Keratinocyte (primary cell): ENCODE results near the gene EGFR. TPM values are rescaled to one million over a fixed set of nuclear protein-coding genes. Genes with fewer than 3 reads are reported as not detected.

Source experiments
- DNase-seq: peaks from one replicate; pipeline ENCODE4 v3.0.0-alpha.2; 2011; ENCODE audit warnings: low read depth, missing footprints, low spot score
- FAIRE-seq: peaks from 2 replicates; lab custom pipeline; 2011; peaks lifted over from hg19 to GRCh38; lab: Jason Lieb, UNC
- H2AFZ ChIP-seq: 2 replicates; pipeline ENCODE4 v1.6.0; 2012; ENCODE audit warnings: low read length, control low read depth, inconsistent platforms; ENCODE audit not compliant: control insufficient read depth
- H3K27ac ChIP-seq: 2 replicates; pipeline ENCODE4 v1.5.1; 2011; ENCODE audit warnings: low read length; ENCODE audit not compliant: control insufficient read depth, insufficient read depth
- H3K27me3 ChIP-seq: 3 replicates; pipeline ENCODE4 v1.6.0; 2011; ENCODE audit warnings: low read length; ENCODE audit not compliant: control insufficient read depth, insufficient read depth; ENCODE audit errors: extremely low read depth
- H3K36me3 ChIP-seq, 2 experiments: 2 replicates in 1 of 2; 3 replicates in 1 of 2; pipeline ENCODE4 v1.5.1; 2011; ENCODE audit warnings: low read length in 2 of 2, mild to moderate bottlenecking in 1 of 2; ENCODE audit not compliant: control insufficient read depth in 2 of 2, insufficient read depth in 2 of 2; ENCODE audit errors: extremely low read depth in 1 of 2
- H3K4me1 ChIP-seq: 3 replicates; pipeline ENCODE4 v1.5.1; 2011; ENCODE audit warnings: low read length; ENCODE audit not compliant: control insufficient read depth, insufficient read depth; ENCODE audit errors: extremely low read depth
- H3K4me2 ChIP-seq: 3 replicates; pipeline ENCODE4 v1.6.0; 2011; ENCODE audit warnings: low read depth, low read length; ENCODE audit not compliant: control insufficient read depth, insufficient read depth; ENCODE audit errors: extremely low read depth
- H3K4me3 ChIP-seq, 3 experiments: fragments of 200-600 bp in 1 of 3; sonication (generic) in 1 of 3; 2 replicates in 2 of 3; 3 replicates in 1 of 3; pipeline ENCODE4 v1.5.1; 2011 to 2016; ENCODE audit warnings: low read length in 3 of 3, mild to moderate bottlenecking in 3 of 3, control low read depth in 2 of 3, inconsistent platforms in 1 of 3, low read depth in 1 of 3, mixed read lengths in 1 of 3, mixed run types in 1 of 3, moderate library complexity in 1 of 3; ENCODE audit not compliant: control insufficient read depth in 2 of 3, insufficient read depth in 2 of 3; ENCODE audit errors: extremely low read depth in 1 of 3
- H3K79me2 ChIP-seq: 2 replicates; pipeline ENCODE4 v1.6.0; 2012; ENCODE audit warnings: low read length; ENCODE audit not compliant: control insufficient read depth, insufficient read depth
- H3K9ac ChIP-seq: 3 replicates; pipeline ENCODE4 v1.6.0; 2011; ENCODE audit warnings: low read length; ENCODE audit not compliant: control insufficient read depth, insufficient read depth; ENCODE audit errors: extremely low read depth
- H3K9me1 ChIP-seq: 3 replicates; pipeline ENCODE4 v1.6.0; 2011; ENCODE audit warnings: low read length; ENCODE audit not compliant: control insufficient read depth, insufficient read depth; ENCODE audit errors: extremely low read depth
- H3K9me3 ChIP-seq: 2 replicates; pipeline ENCODE4 v1.5.1; 2012; ENCODE audit warnings: low read depth, low read length; ENCODE audit not compliant: control insufficient read depth
- H4K20me1 ChIP-seq: 3 replicates; pipeline ENCODE4 v1.6.0; 2011; ENCODE audit warnings: low read length; ENCODE audit not compliant: control insufficient read depth, insufficient read depth; ENCODE audit errors: extremely low read depth
- CTCF ChIP-seq, 3 experiments: IDR thresholded peaks in 1 of 3; conservative IDR thresholded peaks in 1 of 3; optimal IDR thresholded peaks in 1 of 3; 2 replicates in 2 of 3; 3 replicates in 1 of 3; pipeline versions ENCODE3 to v1.5.1; 2011; ENCODE audit warnings: low read length in 3 of 3, mild to moderate bottlenecking in 3 of 3, moderate library complexity in 2 of 3, control low read depth in 1 of 3, inconsistent platforms in 1 of 3; ENCODE audit not compliant: insufficient read depth in 2 of 3; ENCODE audit errors: extremely low read depth in 1 of 3
- EZH2 ChIP-seq: IDR thresholded peaks from one replicate; pipeline ENCODE4 v1.6.1; 2012; ENCODE audit warnings: inconsistent platforms, mild to moderate bottlenecking, low read length, moderate library complexity
- dilution Hi-C: fragments of 300-500 bp; cut with MboI; formaldehyde crosslinking; loops from one replicate; pipeline ENCODE4 v1.7.0; 2020; ENCODE audit warnings: low sequenced_read_pairs; ENCODE audit not compliant: extremely low pct_ligation_motif_present
- polyA plus RNA-seq, 5 experiments: library from polyadenylated mRNA; depleted of rRNA in 3 of 5; stranded (reverse) in 3 of 5; stranded (forward) in 1 of 5; unstranded in 1 of 5; fragments of >200 nt; gene quantifications; 1 replicate in 1 of 5; 2 replicates in 3 of 5; 3 replicates in 1 of 5; pipeline versions ENCODE4 v1.2.1 to v1.2.3, GENCODE V29; 2011 to 2012; ENCODE audit warnings: missing spikeins in 2 of 5, low read depth in 1 of 5, low replicate concordance in 1 of 5

EGFR gene
- polyA plus RNA-seq, 1 donor (not counting 4 experiments of a cell fraction or from before 2014, with no cell fraction given): 120 TPM

GRCh38 chr7:55150709-55151451 is 132.1 kb downstream of the EGFR start:
- no peak for FAIRE-seq
- TF ChIP-seq EZH2 (no peak), CTCF (optimal IDR thresholded peaks at IDR 0.05 in 1 of 3, IDR thresholded peaks at IDR 0.05 in 1 of 3, conservative IDR thresholded peaks at IDR 0.05 in 1 of 3; ENCODE audit: extremely low read depth in 1 of 3, insufficient read depth in 2 of 3, low read length in 3 of 3) (no peak)
- H3K9me3 ChIP-seq: no peaks in the 10 kb centered on the region
- no peak for DNase-seq
- H3K36me3 ChIP-seq: peaks cover 59 to 77% of the 10 kb centered on the region in 2 experiments
- H3K27ac ChIP-seq: no peak overlapping the region
- no peak overlapping the region for H3K4me3 ChIP-seq
- dilution Hi-C loops: no loop called here
- no peaks in the 10 kb centered on the region for H3K27me3 ChIP-seq
- H4K20me1 ChIP-seq: no peaks in the 10 kb centered on the region
- H3K4me2 ChIP-seq: no peak overlapping the region
- no peaks in the 10 kb centered on the region for H3K9me1 ChIP-seq
- H3K4me1 ChIP-seq: no peaks in the 10 kb centered on the region
- no peak overlapping the region for H2AFZ ChIP-seq
- H3K9ac ChIP-seq: no peak overlapping the region
- peaks cover 31% of the 10 kb centered on the region for H3K79me2 ChIP-seq

GRCh38 chr7:55152516-55152915 is 133.7 kb downstream of the EGFR start:
- H3K27me3 ChIP-seq: no peaks in the 10 kb centered on the region
- peaks cover 21% of the 10 kb centered on the region for H3K79me2 ChIP-seq
- TF ChIP-seq CTCF (optimal IDR thresholded peaks at IDR 0.05 in 1 of 3, IDR thresholded peaks at IDR 0.05 in 1 of 3, conservative IDR thresholded peaks at IDR 0.05 in 1 of 3; ENCODE audit: extremely low read depth in 1 of 3, insufficient read depth in 2 of 3, low read length in 3 of 3): no peak
- TF ChIP-seq EZH2: no peak
- no peaks in the 10 kb centered on the region for H3K9me3 ChIP-seq
- no peak overlapping the region for H3K27ac ChIP-seq
- H3K4me2 ChIP-seq: no peak overlapping the region
- no peaks in the 10 kb centered on the region for H3K4me1 ChIP-seq
- H3K9ac ChIP-seq: no peak overlapping the region
- FAIRE-seq (no peak), DNase-seq (no peak)
- H2AFZ ChIP-seq: no peak overlapping the region
- dilution Hi-C loops: no loop called here
- H3K9me1 ChIP-seq: no peaks in the 10 kb centered on the region
- no peaks in the 10 kb centered on the region for H4K20me1 ChIP-seq
- no peak overlapping the region for H3K4me3 ChIP-seq
- H3K36me3 ChIP-seq: peaks cover 55 to 74% of the 10 kb centered on the region in 2 experiments
